Pancreas (tissue), 10 donors: ENCODE results near the gene MAD1L1. TPM values are rescaled to one million over a fixed set of nuclear protein-coding genes. Genes with fewer than 3 reads are reported as not detected.
A peak's percentile ranks its signal among the peaks of the same experiment; 100 is the strongest.

ENCODE experiments used
- ATAC-seq, 4 donors: fragments of 200-7000 bp; cut with Tn5 transposase; one replicate each; pipeline versions ENCODE4 v1.8.0 to v1.9.1; 2020; ENCODE audit warnings: mild to moderate bottlenecking in 4 of 4, moderate library complexity in 4 of 4
- DNase-seq, 6 donors: peaks; one replicate each; pipeline ENCODE4 v3.0.0-alpha.2; 2020
- FAIRE-seq: peaks from 2 replicates; lab custom pipeline; 2012; peaks lifted over from hg19 to GRCh38; lab: Jason Lieb, UNC
- H3K27ac ChIP-seq, 4 donors: fragments of 200-600 bp; sonication (generic); 1 replicate in 3 of 4; 2 replicates in 1 of 4; pipeline versions ENCODE4 v1.5.0 to v1.8.0; 2020
- H3K27me3 ChIP-seq, 4 donors: fragments of 200-600 bp; one replicate each; pipeline ENCODE4 v1.8.0; 2021
- H3K36me3 ChIP-seq, 3 donors: fragments of 200-600 bp; sonication (generic) in 1 of 3; one replicate each; pipeline versions ENCODE4 v1.5.0 to v1.8.0; 2020 to 2021
- H3K4me1 ChIP-seq, 3 donors: fragments of 200-600 bp; one replicate each; pipeline ENCODE4 v1.8.0; 2021
- H3K4me3 ChIP-seq, 4 donors: fragments of 200-600 bp; sonication (generic) in 2 of 4; one replicate each; pipeline versions ENCODE4 v1.5.0 to v1.8.0; 2020 to 2021
- H3K9me3 ChIP-seq, 4 donors: fragments of 200-600 bp; one replicate each; pipeline ENCODE4 v1.8.0; 2021
- WGBS, 2 donors: extraction: QIAGEN DNeasy Blood & Tissue Kit; methylation state at CpG; one replicate each; pipeline ENCODE4 v1.1.7; 2013; 5-methylcytosine and 5-hydroxymethylcytosine counted together
- intact Hi-C, 3 donors: fragments of 100-400 bp; cut with DNase I; formaldehyde crosslinking; loops; one replicate each; pipeline versions ENCODE4 v1.11.1 to v1.14.2; 2022
- polyA plus RNA-seq, 2 donors: library from polyadenylated mRNA; stranded (reverse); fragments of 200-250 nt; gene quantifications; one replicate each; pipeline ENCODE4 v1.2.3, GENCODE V29; 2013
- total RNA-seq, 6 donors: library from RNA; stranded (reverse); fragmentation: NEBNext Ultra II Directional in 4 of 6; extraction: Animal tissue kit (Norgen Biotek cat#: 25700) in 4 of 6; gene quantifications; one replicate each; pipeline versions ENCODE4 v1.2.1 to v1.2.4, GENCODE V29; 2021 to 2023
- TF ChIP-seq, protein P1 (sequence below), 4 donors: fragments of 200-600 bp; sonication (generic) in 3 of 4; IDR thresholded peaks; one replicate each; pipeline versions ENCODE4 v1.5.0 to v1.8.0; 2021; ENCODE audit warnings: antibody characterized with exemption in 4 of 4
- donor health status: healthy with polysubstance abuse.
- donor health status: DM: no; HTN: no; CAD: no; lungs with moderate emphysema.
- donor health status: DM: no; HTN: no; CAD: no.
- donor health status: control.
- donor health status: control.
- donor health status: Bipolar disorder and iron deficiency.
- donor health status: DM: yes; HTN: yes; CAD: no.
- donor health status: DM: no; HTN: no; CAD: no.
- donor health status: DM: no; HTN: no; CAD: no.
- donor health status: DM: yes; HTN: yes; CAD: no.

The MAD1L1 gene
- total and polyA plus RNA-seq, 8 donors = 9.8 to 28.2 (median 11.9) TPM

DNA sequence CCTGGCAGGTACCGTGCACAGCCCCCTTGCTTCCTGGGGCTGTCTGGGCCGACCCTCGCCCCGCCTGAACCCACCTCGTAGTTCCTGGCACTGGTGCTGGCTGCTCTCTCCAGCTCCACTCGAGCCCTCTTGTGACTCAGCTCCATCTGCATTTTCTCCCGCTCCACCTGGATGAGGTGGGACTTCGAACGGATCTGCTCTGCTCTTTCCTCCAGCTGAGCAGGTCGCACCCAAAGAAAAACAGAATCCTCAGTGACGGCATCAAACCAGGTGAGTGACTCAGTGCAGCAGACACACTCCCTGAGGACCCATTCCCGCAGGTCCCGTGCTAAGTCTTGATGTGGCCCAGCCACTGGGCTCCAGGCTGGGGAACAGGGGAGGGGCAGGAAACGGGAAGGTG is 7.4 kb downstream of the MAD1L1 start:
- no peaks in the 10 kb centered on the region for H3K27me3 ChIP-seq
- intact Hi-C loops = no loop called here
- FAIRE-seq (no peak), DNase-seq (peak in 1 of 6 donors; percentile 48), ATAC-seq (peak in 3 of 4 donors; percentile 24 to 59 (median 44))
- TF ChIP-seq, protein P1, sequence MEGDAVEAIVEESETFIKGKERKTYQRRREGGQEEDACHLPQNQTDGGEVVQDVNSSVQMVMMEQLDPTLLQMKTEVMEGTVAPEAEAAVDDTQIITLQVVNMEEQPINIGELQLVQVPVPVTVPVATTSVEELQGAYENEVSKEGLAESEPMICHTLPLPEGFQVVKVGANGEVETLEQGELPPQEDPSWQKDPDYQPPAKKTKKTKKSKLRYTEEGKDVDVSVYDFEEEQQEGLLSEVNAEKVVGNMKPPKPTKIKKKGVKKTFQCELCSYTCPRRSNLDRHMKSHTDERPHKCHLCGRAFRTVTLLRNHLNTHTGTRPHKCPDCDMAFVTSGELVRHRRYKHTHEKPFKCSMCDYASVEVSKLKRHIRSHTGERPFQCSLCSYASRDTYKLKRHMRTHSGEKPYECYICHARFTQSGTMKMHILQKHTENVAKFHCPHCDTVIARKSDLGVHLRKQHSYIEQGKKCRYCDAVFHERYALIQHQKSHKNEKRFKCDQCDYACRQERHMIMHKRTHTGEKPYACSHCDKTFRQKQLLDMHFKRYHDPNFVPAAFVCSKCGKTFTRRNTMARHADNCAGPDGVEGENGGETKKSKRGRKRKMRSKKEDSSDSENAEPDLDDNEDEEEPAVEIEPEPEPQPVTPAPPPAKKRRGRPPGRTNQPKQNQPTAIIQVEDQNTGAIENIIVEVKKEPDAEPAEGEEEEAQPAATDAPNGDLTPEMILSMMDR (IDR thresholded peaks at IDR 0.05) = no peak
- no peaks in the 10 kb centered on the region for H3K9me3 ChIP-seq
- H3K4me1 ChIP-seq = no peaks in the 10 kb centered on the region
- no peaks in the 10 kb centered on the region for H3K36me3 ChIP-seq
- WGBS, 2 donors = 79 to 87% methylated on average over 14 of the region's 14 CpGs
- H3K4me3 ChIP-seq = no peak overlapping the region
- no peak overlapping the region for H3K27ac ChIP-seq

DNA sequence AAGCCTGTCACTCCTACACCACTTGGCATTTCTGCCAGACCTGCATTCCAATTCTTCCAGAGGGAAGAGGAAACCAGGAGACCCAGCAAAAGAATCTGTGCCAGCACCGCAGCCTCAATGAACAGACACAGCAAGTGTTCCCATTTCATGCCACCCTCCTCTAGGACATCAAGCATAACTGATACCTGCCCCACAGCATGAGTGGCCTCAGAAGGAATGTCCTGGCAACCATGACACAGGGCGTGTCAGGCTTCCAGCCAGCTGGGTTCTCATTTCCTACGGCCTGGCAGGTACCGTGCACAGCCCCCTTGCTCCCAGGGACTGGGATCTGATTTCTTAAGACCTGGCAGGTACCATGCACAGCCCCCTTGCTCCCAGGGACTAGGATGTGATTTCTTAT is 7.8 kb downstream of the MAD1L1 start:
- H3K9me3 ChIP-seq = no peaks in the 10 kb centered on the region
- H3K27me3 ChIP-seq = no peaks in the 10 kb centered on the region
- DNase-seq (no peak), FAIRE-seq (no peak), ATAC-seq (peak in 3 of 4 donors; percentile 53 to 74 (median 54))
- 77 to 82% methylated on average over 4 of the region's 4 CpGs for WGBS, 2 donors
- no peaks in the 10 kb centered on the region for H3K36me3 ChIP-seq
- no peak overlapping the region for H3K27ac ChIP-seq
- H3K4me3 ChIP-seq = no peak overlapping the region
- intact Hi-C loops = no loop called here
- TF ChIP-seq, protein P1 (IDR thresholded peaks at IDR 0.05) = no peak
- H3K4me1 ChIP-seq = no peaks in the 10 kb centered on the region

DNA sequence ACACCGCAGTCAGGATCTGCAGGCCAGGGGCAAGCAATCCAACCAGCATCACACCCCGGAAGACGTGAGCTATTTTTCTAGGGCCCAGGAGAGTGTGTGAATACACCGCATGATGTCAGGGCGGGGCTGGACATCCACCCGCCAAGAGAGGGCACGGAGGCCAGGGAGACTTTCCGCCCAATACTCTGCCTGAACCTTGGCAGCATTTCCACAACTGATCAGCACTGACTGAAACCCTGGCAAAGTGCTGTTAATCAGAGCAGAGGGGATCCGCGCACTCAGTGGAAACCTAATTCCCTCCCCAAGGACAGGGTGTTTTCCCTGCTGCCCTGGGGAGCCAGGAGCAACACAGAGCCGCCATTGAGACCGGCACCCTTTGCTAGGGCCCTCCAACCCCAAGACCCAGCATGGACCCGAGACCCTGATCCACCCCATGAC is 8.2 kb downstream of the MAD1L1 start:
- intact Hi-C loops = no loop called here
- FAIRE-seq = no peak
- TF ChIP-seq, protein P1 (IDR thresholded peaks at IDR 0.05) = no peak
- H3K27me3 ChIP-seq = no peaks in the 10 kb centered on the region
- H3K4me3 ChIP-seq = no peak overlapping the region
- WGBS, 2 donors = 94 to 95% methylated on average over 13 of the region's 13 CpGs
- no peaks in the 10 kb centered on the region for H3K4me1 ChIP-seq
- ATAC-seq = peak in 1 of 4 donors; percentile 33
- H3K36me3 ChIP-seq = no peaks in the 10 kb centered on the region
- H3K9me3 ChIP-seq = no peaks in the 10 kb centered on the region
- H3K27ac ChIP-seq = no peak overlapping the region
- DNase-seq = no peak

DNA sequence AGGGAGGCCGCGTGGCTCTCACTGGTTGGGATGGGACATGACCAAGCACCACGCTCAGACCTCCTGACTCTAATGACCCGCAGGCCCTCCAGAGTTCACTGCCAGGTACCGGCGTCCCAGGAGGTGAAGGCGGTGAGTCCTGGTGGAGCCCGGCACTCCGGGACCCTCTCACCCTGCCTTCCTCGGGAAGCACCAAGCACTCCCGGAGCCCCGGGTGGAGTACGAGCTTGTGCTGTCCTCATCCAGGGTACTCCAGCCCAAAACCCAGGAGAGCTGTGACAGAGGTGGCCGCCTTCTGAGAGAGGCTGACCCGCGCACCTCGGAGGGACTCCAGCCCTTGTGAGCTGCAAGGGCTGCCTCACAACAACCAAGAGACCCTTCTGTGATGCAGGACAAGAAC is 9.4 kb downstream of the MAD1L1 start:
- DNase-seq (peak in 1 of 6 donors; percentile 53), ATAC-seq (no peak), FAIRE-seq (no peak)
- no peak overlapping the region for H3K4me3 ChIP-seq
- H3K4me1 ChIP-seq = no peaks in the 10 kb centered on the region
- H3K36me3 ChIP-seq = no peaks in the 10 kb centered on the region
- 95% methylated on average over 15 to 17 of the region's 17 CpGs for WGBS, 2 donors
- TF ChIP-seq, protein P1 (IDR thresholded peaks at IDR 0.05) = no peak
- H3K9me3 ChIP-seq = no peaks in the 10 kb centered on the region
- no peak overlapping the region for H3K27ac ChIP-seq
- intact Hi-C loops = no loop called here
- H3K27me3 ChIP-seq = no peaks in the 10 kb centered on the region

DNA sequence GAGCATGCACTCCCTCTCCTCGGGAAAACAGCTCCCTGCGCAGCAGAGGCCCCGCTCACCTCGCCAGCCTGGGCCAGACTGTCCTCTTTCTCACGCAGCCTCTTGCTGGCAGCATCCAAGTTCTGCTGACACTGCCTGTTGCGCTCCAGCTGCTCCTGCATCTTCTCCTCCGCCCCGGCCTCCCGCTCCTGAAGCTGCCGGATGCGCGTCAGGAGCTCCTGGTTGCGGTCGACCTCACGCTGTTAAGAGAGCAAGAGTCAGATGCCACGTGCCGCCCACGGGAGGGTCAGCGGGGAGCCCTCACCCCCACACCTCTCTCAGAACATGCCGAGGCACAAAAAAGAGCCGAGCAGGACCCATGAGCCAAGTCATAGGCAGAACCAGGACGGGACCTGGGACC is 10.2 kb downstream of the MAD1L1 start:
- Histone ChIP-seq H3K27ac (no peak overlapping the region), H3K4me3 (no peak overlapping the region), H3K27me3 (no peaks in the 10 kb centered on the region), H3K9me3 (no peaks in the 10 kb centered on the region), H3K4me1 (no peaks in the 10 kb centered on the region), H3K36me3 (peaks cover 0 to under 1% (median 0%) of the 10 kb centered on the region in 3 donors)
- no peak for ATAC-seq
- FAIRE-seq = no peak
- intact Hi-C loops = no loop called here
- 93% methylated on average over 21 to 22 of the region's 22 CpGs for whole genome bisulfite sequencing, 2 donors
- TF ChIP-seq, protein P1 (IDR thresholded peaks at IDR 0.05) = no peak
- DNase-seq = peak in 1 of 6 donors; percentile 49
